Thoracic aorta (tissue), 2 donors: ENCODE measurements around the gene FRMD1. TPM values are rescaled to one million over a fixed set of nuclear protein-coding genes. Genes with fewer than 3 reads are reported as not detected.

ENCODE experiments used
- ATAC-seq: fragments of 150-250 bp; one replicate; pipeline ENCODE4 v1.8.0; 2017; ENCODE audit warnings: low read depth; ENCODE audit not compliant: insufficient number of reproducible peaks, low FRiP score
- DNase-seq: peaks from one replicate; pipeline ENCODE4 v3.0.0-alpha.2; 2020; ENCODE audit warnings: low spot score
- H3K27ac ChIP-seq, 2 donors: fragments of 200-600 bp; sonication (generic); 1 replicate in 1 of 2; 2 replicates in 1 of 2; pipeline ENCODE4 v1.5.1; 2016; ENCODE audit warnings: mild to moderate bottlenecking in 2 of 2, moderate library complexity in 2 of 2
- H3K27me3 ChIP-seq: fragments of 200-600 bp; sonication (generic); replicated peaks from 2 replicates; pipeline ENCODE4 v1.6.0; 2016; ENCODE audit warnings: mild to moderate bottlenecking; ENCODE audit not compliant: insufficient read depth
- H3K36me3 ChIP-seq: fragments of 200-600 bp; sonication (generic); one replicate; pipeline ENCODE4 v1.5.1; 2016
- H3K4me1 ChIP-seq, 2 donors: fragments of 200-600 bp; sonication (generic); 1 replicate in 1 of 2; 2 replicates in 1 of 2; pipeline versions ENCODE4 v1.5.1 to v1.6.0; 2016; ENCODE audit warnings: low read depth in 2 of 2, mild to moderate bottlenecking in 1 of 2; ENCODE audit not compliant: control insufficient read depth in 1 of 2
- H3K4me3 ChIP-seq: fragments of 200-600 bp; sonication (generic); 2 replicates; pipeline ENCODE4 v1.5.1; 2016; ENCODE audit warnings: mild to moderate bottlenecking
- H3K9me3 ChIP-seq: fragments of 200-600 bp; sonication (generic); 2 replicates; pipeline ENCODE4 v1.5.1; 2016
- total RNA-seq, 2 donors: library from RNA; depleted of rRNA; stranded (reverse); fragments of >200 nt; gene quantifications; one replicate each; pipeline versions ENCODE4 v1.1.0 to v1.2.3, GENCODE V29; 2016
- TF ChIP-seq, protein P1 (sequence below): fragments of 200-600 bp; sonication (generic); IDR thresholded peaks from one replicate; pipeline ENCODE4 v1.5.1; 2019; ENCODE audit warnings: antibody characterized with exemption

FRMD1 gene
- total RNA-seq, 2 donors from 2014 or later: not detected

DNA sequence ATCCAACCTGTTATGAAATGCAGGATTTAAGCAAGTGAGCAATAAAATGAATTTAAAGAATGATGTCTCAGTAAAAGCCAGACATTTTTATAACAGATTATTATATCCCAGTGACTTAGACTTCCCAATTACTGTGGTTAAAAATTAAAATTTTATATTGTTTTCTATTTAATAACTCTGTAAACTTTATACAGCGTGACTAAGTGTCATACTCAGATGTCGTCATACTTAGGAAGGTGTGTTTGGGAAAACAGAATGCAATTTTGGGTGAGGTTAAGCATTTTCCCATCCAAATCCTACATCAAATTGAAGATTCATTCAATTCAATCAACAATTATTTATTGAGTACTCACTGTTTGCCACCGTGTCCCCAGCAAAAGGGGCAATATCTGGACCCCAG lies 31.4 kb upstream of the FRMD1 start:
- ATAC-seq: no peak

DNA sequence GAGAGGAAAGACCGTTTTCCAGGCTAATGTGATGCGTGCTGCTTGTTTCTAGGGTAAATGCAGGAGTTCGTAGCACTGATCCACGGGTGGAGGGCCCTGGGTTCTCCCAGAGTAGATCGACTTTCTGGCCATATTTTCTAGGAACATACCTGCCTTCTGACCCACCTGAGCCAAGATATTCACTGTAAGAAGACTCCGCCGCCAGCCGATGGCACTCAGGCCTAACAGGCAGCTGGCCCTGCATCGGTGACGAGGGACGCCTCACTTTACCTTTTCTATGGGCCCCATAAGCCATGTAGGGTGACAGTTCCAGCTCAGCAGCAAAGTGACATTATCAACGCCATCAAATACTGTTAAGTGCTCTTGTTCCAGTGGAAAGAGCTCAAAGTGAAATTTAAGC lies 30.2 kb upstream of the FRMD1 start:
- no peaks in the 10 kb centered on the region for H3K27me3 ChIP-seq
- DNase-seq: no peak

More for the DNA sequence above, 31.4 kb upstream of the FRMD1 start:
- Histone ChIP-seq H3K9me3 (no peaks in the 10 kb centered on the region), H3K4me3 (no peak overlapping the region), H3K27me3 (no peaks in the 10 kb centered on the region), H3K4me1 (no peaks in the 10 kb centered on the region), H3K27ac (no peak overlapping the region), H3K36me3 (no peaks in the 10 kb centered on the region)
- TF ChIP-seq, protein P1, sequence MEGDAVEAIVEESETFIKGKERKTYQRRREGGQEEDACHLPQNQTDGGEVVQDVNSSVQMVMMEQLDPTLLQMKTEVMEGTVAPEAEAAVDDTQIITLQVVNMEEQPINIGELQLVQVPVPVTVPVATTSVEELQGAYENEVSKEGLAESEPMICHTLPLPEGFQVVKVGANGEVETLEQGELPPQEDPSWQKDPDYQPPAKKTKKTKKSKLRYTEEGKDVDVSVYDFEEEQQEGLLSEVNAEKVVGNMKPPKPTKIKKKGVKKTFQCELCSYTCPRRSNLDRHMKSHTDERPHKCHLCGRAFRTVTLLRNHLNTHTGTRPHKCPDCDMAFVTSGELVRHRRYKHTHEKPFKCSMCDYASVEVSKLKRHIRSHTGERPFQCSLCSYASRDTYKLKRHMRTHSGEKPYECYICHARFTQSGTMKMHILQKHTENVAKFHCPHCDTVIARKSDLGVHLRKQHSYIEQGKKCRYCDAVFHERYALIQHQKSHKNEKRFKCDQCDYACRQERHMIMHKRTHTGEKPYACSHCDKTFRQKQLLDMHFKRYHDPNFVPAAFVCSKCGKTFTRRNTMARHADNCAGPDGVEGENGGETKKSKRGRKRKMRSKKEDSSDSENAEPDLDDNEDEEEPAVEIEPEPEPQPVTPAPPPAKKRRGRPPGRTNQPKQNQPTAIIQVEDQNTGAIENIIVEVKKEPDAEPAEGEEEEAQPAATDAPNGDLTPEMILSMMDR: no peak
- DNase-seq: no peak

DNA sequence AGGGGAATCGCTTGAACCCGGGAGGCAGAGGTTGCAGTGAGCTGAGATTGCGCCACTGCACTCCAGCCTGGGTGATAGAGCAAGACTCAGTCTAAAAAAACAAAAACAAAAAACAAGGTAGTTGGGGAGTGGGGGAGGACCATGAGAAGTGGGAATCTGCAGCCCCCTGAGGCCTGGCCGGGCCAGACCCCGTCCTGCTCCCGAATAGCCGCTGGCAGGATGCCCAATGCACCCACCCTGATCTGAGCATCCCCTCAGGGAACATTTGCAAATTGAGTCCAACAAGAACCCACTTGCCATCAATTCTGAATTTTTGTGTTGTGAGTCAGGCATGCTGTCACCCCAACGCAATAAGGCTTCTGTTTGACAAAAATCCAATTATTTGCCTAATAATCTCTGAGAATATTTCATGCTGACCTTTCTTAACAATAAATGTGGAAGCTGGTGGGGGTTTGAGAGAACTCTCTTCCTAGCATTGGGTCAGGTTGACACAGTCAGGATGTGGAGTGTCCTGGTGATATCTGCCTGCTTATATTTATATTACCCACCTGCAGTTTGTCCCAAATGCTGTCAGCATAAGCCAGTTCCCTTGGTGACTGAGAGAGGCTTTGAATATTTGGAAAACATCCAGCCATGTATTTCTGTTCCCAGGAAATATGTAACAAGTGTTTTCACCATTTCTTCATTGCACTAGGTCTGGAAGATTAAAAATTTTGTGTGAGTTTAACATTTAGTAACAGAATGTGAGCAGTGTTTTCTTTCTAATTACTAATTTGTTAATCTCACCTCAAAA lies 28.4 kb upstream of the FRMD1 start:
- Histone ChIP-seq H3K27me3 (no peaks in the 10 kb centered on the region), H3K4me3 (no peak overlapping the region), H3K27ac (no peak overlapping the region), H3K9me3 (no peaks in the 10 kb centered on the region), H3K4me1 (no peaks in the 10 kb centered on the region), H3K36me3 (no peaks in the 10 kb centered on the region)
- DNase-seq (no peak), ATAC-seq (no peak)
- TF ChIP-seq, protein P1: no peak

More for the DNA sequence above, 30.2 kb upstream of the FRMD1 start:
- no peak overlapping the region for H3K27ac ChIP-seq
- ATAC-seq: no peak
- TF ChIP-seq, protein P1: no peak
- no peaks in the 10 kb centered on the region for H3K36me3 ChIP-seq
- no peaks in the 10 kb centered on the region for H3K9me3 ChIP-seq
- H3K4me3 ChIP-seq: no peak overlapping the region
- no peaks in the 10 kb centered on the region for H3K4me1 ChIP-seq

DNA sequence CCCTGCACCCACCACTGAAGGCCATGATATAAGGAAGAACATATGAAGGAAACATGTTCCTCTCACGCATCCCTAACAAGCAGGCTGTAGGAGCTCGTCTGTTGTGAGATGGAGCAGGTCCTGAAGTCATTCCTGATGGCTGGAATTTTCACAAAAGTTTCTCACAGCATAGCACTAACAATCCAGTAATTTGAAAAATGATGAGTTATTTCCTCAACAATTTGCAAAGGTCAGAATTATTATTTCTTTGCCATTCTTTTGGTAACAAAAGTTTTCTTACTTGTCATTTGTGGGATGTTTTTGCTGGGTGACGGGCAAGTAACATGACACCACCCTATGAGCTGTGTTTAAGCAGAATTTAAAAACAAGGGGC lies 27.6 kb upstream of the FRMD1 start:
- Histone ChIP-seq H3K4me3 (no peak overlapping the region), H3K36me3 (no peaks in the 10 kb centered on the region), H3K27me3 (no peaks in the 10 kb centered on the region), H3K27ac (no peak overlapping the region), H3K9me3 (no peaks in the 10 kb centered on the region), H3K4me1 (no peaks in the 10 kb centered on the region)
- DNase-seq (no peak), ATAC-seq (no peak)
- TF ChIP-seq, protein P1: no peak

DNA sequence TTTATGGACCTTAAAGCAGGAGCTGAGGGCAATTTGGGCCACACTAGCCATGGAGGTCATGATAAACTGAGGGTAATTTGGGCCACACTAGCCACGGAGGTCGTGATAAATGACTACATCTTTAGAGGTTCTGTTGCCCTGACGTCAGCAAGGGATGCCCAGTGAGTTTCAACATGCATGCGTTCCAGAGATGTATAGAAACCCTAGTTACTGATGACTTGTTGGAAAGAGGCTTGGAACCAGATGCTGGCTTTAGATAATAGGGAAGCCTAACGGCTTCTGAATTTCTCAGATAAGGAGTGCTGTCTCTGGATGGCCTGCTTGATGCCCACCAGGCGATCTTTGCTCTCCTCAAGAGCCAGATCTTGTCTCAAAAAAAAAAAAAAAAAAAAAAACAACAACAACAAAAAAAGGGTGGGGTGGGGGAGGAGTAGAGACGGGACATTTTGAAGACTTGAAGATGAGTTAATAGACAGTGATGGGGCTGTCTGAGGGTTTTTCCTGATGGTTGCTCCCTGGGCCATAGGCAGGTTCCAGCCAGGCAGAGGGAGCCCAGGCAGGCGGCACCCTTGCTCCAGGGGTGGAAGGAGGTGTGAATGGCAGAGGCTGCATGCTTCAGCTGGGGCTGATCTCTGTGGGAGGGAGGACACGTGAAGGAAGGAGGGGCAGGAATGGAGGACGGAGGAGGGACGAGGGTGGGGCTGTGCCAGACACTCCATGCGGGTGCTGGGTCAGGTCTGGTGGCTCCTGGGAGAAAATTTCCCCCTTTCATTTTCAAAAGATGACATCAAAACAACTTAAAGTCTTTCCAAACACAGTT lies 27.0 kb upstream of the FRMD1 start:
- H3K4me3 ChIP-seq: no peak overlapping the region
- no peak for DNase-seq
- H3K27ac ChIP-seq: no peak overlapping the region
- no peaks in the 10 kb centered on the region for H3K9me3 ChIP-seq
- H3K27me3 ChIP-seq: no peaks in the 10 kb centered on the region
- TF ChIP-seq, protein P1: no peak
- no peak for ATAC-seq
- H3K36me3 ChIP-seq: no peaks in the 10 kb centered on the region
- no peaks in the 10 kb centered on the region for H3K4me1 ChIP-seq
